H1 (cell line): Measurements from ENCODE around the gene KRTAP21-3. TPM values are rescaled to one million over a fixed set of nuclear protein-coding genes. Genes with fewer than 3 reads are reported as not detected.

Source experiments
- CTCF ChIA-PET: fragments of 300-600 bp; sonication (Branson Sonifier 250); formaldehyde crosslinking; loops from one replicate; lab custom pipeline; 2021; ENCODE audit not compliant: partially characterized antibody; lab: Charles Lee
- POLR2A ChIA-PET: fragments of 300-600 bp; sonication (Branson Sonifier 250); formaldehyde crosslinking; loops from one replicate; lab custom pipeline; 2021; ENCODE audit warnings: inconsistent platforms; ENCODE audit not compliant: partially characterized antibody; lab: Charles Lee
- DNase-seq, 2 experiments: peaks; one replicate each; pipeline versions ENCODE4 v3.0.0 to v3.0.0-alpha.2; 2010 to 2022; ENCODE audit warnings: low spot score in 2 of 2, low read depth in 1 of 2, mixed read lengths in 1 of 2
- FAIRE-seq: peaks from 2 replicates; lab custom pipeline; 2011; peaks lifted over from hg19 to GRCh38; lab: Jason Lieb, UNC
- H2AFZ ChIP-seq: 2 replicates; pipeline ENCODE4 v1.8.1; 2012; ENCODE audit warnings: low read length, inconsistent platforms
- H2AK5ac ChIP-seq: 2 replicates; pipeline ENCODE4 v1.6.1; 2013; ENCODE audit warnings: low read depth, low read length
- H2BK120ac ChIP-seq: replicated peaks from 2 replicates; pipeline ENCODE3; 2013; ENCODE audit warnings: low read depth, low read length, inconsistent platforms
- H2BK12ac ChIP-seq: 2 replicates; pipeline ENCODE4 v1.6.1; 2013; ENCODE audit warnings: low read depth, low read length
- H2BK15ac ChIP-seq: 2 replicates; pipeline ENCODE4 v1.6.1; 2013; ENCODE audit warnings: low read length
- H2BK20ac ChIP-seq: 2 replicates; pipeline ENCODE4 v1.6.1; 2013; ENCODE audit warnings: low read length
- H2BK5ac ChIP-seq: 2 replicates; pipeline ENCODE4 v1.6.1; 2013; ENCODE audit warnings: low read depth, low read length
- H3K14ac ChIP-seq: 2 replicates; pipeline ENCODE4 v1.6.1; 2013; ENCODE audit warnings: inconsistent platforms; ENCODE audit not compliant: insufficient read length
- H3K18ac ChIP-seq: 2 replicates; pipeline ENCODE4 v1.6.1; 2013; ENCODE audit warnings: low read length; ENCODE audit errors: extremely low read depth
- H3K23ac ChIP-seq: 2 replicates; pipeline ENCODE4 v1.6.1; 2013; ENCODE audit warnings: inconsistent platforms; ENCODE audit not compliant: insufficient read length
- H3K23me2 ChIP-seq: 2 replicates; pipeline ENCODE4 v1.6.1; 2013; ENCODE audit warnings: low read depth, low read length
- H3K27ac ChIP-seq: 2 replicates; pipeline ENCODE4 v1.6.1; 2011; ENCODE audit warnings: low read depth, low read length, inconsistent platforms
- H3K27me3 ChIP-seq, 4 experiments: replicated peaks in 1 of 4; 1 replicate in 1 of 4; 2 replicates in 3 of 4; pipeline versions ENCODE4 v1.6.1 to v1.8.1; 2011 to 2013; ENCODE audit warnings: low read length in 3 of 4, mild to moderate bottlenecking in 3 of 4, inconsistent platforms in 2 of 4, mixed read lengths in 2 of 4, moderate library complexity in 1 of 4; ENCODE audit not compliant: control insufficient read depth in 3 of 4, insufficient read depth in 3 of 4; ENCODE audit errors: extremely low read depth in 1 of 4
- H3K36me3 ChIP-seq, 4 experiments: 2 replicates each; pipeline versions ENCODE4 v1.6.1 to v1.8.1; 2011 to 2013; ENCODE audit warnings: mild to moderate bottlenecking in 4 of 4, low read length in 3 of 4, moderate library complexity in 2 of 4, control low read depth in 1 of 4, inconsistent platforms in 1 of 4; ENCODE audit not compliant: insufficient read depth in 4 of 4, control insufficient read depth in 2 of 4
- H3K4ac ChIP-seq: replicated peaks from 2 replicates; pipeline ENCODE3; 2013; ENCODE audit warnings: low read length, low read depth, mixed read lengths, inconsistent platforms; ENCODE audit not compliant: insufficient read length
- H3K4me1 ChIP-seq, 4 experiments: replicated peaks in 1 of 4; 1 replicate in 1 of 4; 2 replicates in 3 of 4; pipeline versions ENCODE4 v1.6.1 to v1.8.1; 2011 to 2013; ENCODE audit warnings: low read length in 3 of 4, inconsistent platforms in 2 of 4, mixed read lengths in 1 of 4; ENCODE audit not compliant: insufficient read depth in 4 of 4, control insufficient read depth in 3 of 4
- H3K4me2 ChIP-seq, 2 experiments: 2 replicates each; pipeline versions ENCODE4 v1.6.1 to v1.8.1; 2011 to 2013; ENCODE audit warnings: low read depth in 2 of 2, low read length in 2 of 2, control low read depth in 1 of 2, inconsistent platforms in 1 of 2, mild to moderate bottlenecking in 1 of 2; ENCODE audit not compliant: insufficient read depth in 1 of 2
- H3K4me3 ChIP-seq, 4 experiments: fragments of 200-600, 300-600 bp in 1 of 4; sonication (generic), shearing (Covaris generic), sonication (Bioruptor Twin) in 1 of 4; 2 replicates each; pipeline versions ENCODE4 v1.5.1 to v1.8.1; 2011 to 2016; ENCODE audit warnings: low read length in 4 of 4, low read depth in 3 of 4, control low read depth in 2 of 4, inconsistent platforms in 2 of 4, mild to moderate bottlenecking in 2 of 4, mixed read lengths in 1 of 4, moderate library complexity in 1 of 4; ENCODE audit not compliant: insufficient read depth in 2 of 4; ENCODE audit errors: extremely low read depth in 1 of 4
- H3K56ac ChIP-seq: replicated peaks from 2 replicates; pipeline ENCODE3; 2013; ENCODE audit warnings: low read depth, mild to moderate bottlenecking, mixed read lengths, low read length, inconsistent platforms; ENCODE audit not compliant: insufficient read length
- H3K79me1 ChIP-seq: 2 replicates; pipeline ENCODE4 v1.6.1; 2013; ENCODE audit warnings: low read depth, low read length, control low read depth
- H3K79me2 ChIP-seq, 2 experiments: 2 replicates each; pipeline versions ENCODE4 v1.6.1 to v1.8.1; 2012 to 2013; ENCODE audit warnings: low read length in 2 of 2, mild to moderate bottlenecking in 2 of 2, inconsistent platforms in 1 of 2; ENCODE audit not compliant: insufficient read depth in 2 of 2, control insufficient read depth in 1 of 2
- H3K9ac ChIP-seq, 4 experiments: replicated peaks in 1 of 4; 1 replicate in 1 of 4; 2 replicates in 3 of 4; pipeline versions ENCODE4 v1.6.1 to v1.8.1; 2011 to 2013; ENCODE audit warnings: low read depth in 3 of 4, low read length in 3 of 4, control low read depth in 2 of 4, mild to moderate bottlenecking in 2 of 4, moderate library complexity in 2 of 4, inconsistent platforms in 1 of 4; ENCODE audit errors: extremely low read depth in 1 of 4
- H3K9me3 ChIP-seq, 2 experiments: 2 replicates each; pipeline versions ENCODE4 v1.6.1 to v1.8.1; 2012 to 2013; ENCODE audit warnings: mild to moderate bottlenecking in 2 of 2, moderate library complexity in 2 of 2, control low read depth in 1 of 2, inconsistent platforms in 1 of 2, low read depth in 1 of 2, low read length in 1 of 2, mixed read lengths in 1 of 2; ENCODE audit not compliant: insufficient read depth in 2 of 2
- H4K20me1 ChIP-seq, 2 experiments: replicated peaks in 1 of 2; 2 replicates each; pipeline versions ENCODE3 to v1.8.1; 2011 to 2013; ENCODE audit warnings: inconsistent platforms in 2 of 2, low read length in 2 of 2, mild to moderate bottlenecking in 1 of 2; ENCODE audit not compliant: insufficient read depth in 2 of 2, control insufficient read depth in 1 of 2
- H4K5ac ChIP-seq: 2 replicates; pipeline ENCODE4 v1.6.1; 2013; ENCODE audit warnings: low read length, low read depth, mixed read lengths, inconsistent platforms; ENCODE audit not compliant: insufficient read length
- H4K8ac ChIP-seq: 2 replicates; pipeline ENCODE4 v1.8.0; 2013; ENCODE audit warnings: mild to moderate bottlenecking, moderate library complexity, low read length, inconsistent platforms; ENCODE audit not compliant: insufficient read depth; ENCODE audit errors: extremely low read depth
- H4K91ac ChIP-seq: replicated peaks from 2 replicates; pipeline ENCODE3; 2013; ENCODE audit warnings: low read length, mixed read lengths, inconsistent platforms; ENCODE audit not compliant: insufficient read length
- WGBS, 2 experiments: shearing (Covaris generic) in 1 of 2; methylation state at CpG; one replicate each; pipeline versions ENCODE4 v1.1.6 to v1.1.7; 2013 to 2015; ENCODE audit warnings: low lambda C conversion rate in 2 of 2, mixed read lengths in 2 of 2, inconsistent platforms in 1 of 2, low coverage in 1 of 2, missing lambda C conversion rate in 1 of 2; ENCODE audit not compliant: insufficient replicate concordance in 2 of 2, insufficient coverage in 1 of 2, insufficient read length in 1 of 2; ENCODE audit errors: extremely low coverage in 1 of 2, missing lambda C conversion rate in 1 of 2; 5-methylcytosine and 5-hydroxymethylcytosine counted together
- polyA plus RNA-seq, 7 experiments: library from polyadenylated mRNA; depleted of rRNA in 3 of 7; stranded (reverse) in 5 of 7; unstranded in 2 of 7; fragments of >200 nt in 5 of 7; fragments of 200-250 nt in 2 of 7; gene quantifications; 1 replicate in 5 of 7; 2 replicates in 1 of 7; 4 replicates in 1 of 7; pipeline versions ENCODE4 v1.2.1 to v1.2.3, GENCODE V29; 2011 to 2013; ENCODE audit warnings: missing spikeins in 2 of 7, mixed read lengths in 2 of 7
- total RNA-seq: library from RNA; stranded (reverse); fragmentation: NEBNext Ultra II Directional; extraction: Animal tissue kit (Norgen Biotek cat#: 25700); gene quantifications from 2 replicates; pipeline ENCODE4 v1.2.1, GENCODE V29; 2021
- TF ChIP-seq, protein P1 (sequence below): IDR thresholded peaks from 2 replicates; pipeline ENCODE4 v1.6.1; 2012; ENCODE audit warnings: inconsistent platforms
- TF ChIP-seq, protein P2 (sequence below): IDR thresholded peaks from 2 replicates; pipeline ENCODE4 v1.6.1; 2011; ENCODE audit warnings: low read depth, mild to moderate bottlenecking, low read length; ENCODE audit not compliant: insufficient read depth

Gene KRTAP21-3
- total and polyA plus RNA-seq, 2 of the 8 experiments (the other 6 are each of a cell fraction or from before 2014, with no cell fraction given), result not detected

DNA sequence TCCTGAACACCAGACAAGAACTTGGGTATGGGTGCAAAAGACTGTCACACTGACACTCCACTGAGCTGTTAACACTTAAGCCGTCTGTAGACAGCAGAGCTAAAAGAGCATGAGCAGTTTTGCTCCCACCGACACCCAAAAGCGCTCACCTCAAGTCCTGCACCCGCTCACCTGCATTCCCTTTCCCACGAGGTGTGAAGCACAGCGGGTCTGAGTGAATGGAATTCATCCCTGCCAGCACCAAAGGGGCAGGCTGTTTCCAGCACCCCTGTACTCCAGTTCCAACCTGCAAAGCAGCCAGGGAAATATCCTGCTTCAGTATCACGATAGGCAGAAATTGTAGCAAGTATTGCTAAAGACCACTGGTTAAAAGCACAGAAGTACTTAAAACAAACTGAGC is 28.8 kb downstream of the KRTAP21-3 start:
- DNase-seq, result no peak

More for the DNA sequence above, 28.8 kb downstream of the KRTAP21-3 start:
- Histone ChIP-seq H3K14ac (no peak overlapping the region), H3K18ac (no peak overlapping the region), H3K4me2 (no peak overlapping the region), H3K27me3 (no peaks in the 10 kb centered on the region), H3K27ac (no peak overlapping the region), H3K9me3 (no peaks in the 10 kb centered on the region), H3K56ac (no peak overlapping the region), H3K4me1 (peaks cover 0 to 3% (median 2%) of the 10 kb centered on the region in 4 experiments; a peak in 2 of 7 replicates), H2BK120ac (no peak overlapping the region), H4K91ac (no peak overlapping the region), H2BK20ac (no peak overlapping the region), H4K20me1 (no peaks in the 10 kb centered on the region), H2BK15ac (no peak overlapping the region), H3K4ac (no peak overlapping the region), H3K9ac (no peak overlapping the region), H3K4me3 (no peak overlapping the region), H2AK5ac (no peak overlapping the region), H4K8ac (no peak overlapping the region), H3K79me2 (no peaks in the 10 kb centered on the region), H2AFZ (peak overlapping the region; percentile 17; the same call in 1 of the 2 replicates), H3K23me2 (no peaks in the 10 kb centered on the region), H3K23ac (no peak overlapping the region), H3K79me1 (no peaks in the 10 kb centered on the region), H3K36me3 (no peaks in the 10 kb centered on the region), H2BK5ac (no peak overlapping the region), H4K5ac (no peak overlapping the region), H2BK12ac (no peak overlapping the region)
- 74% methylated on average over 7 of the region's 7 CpGs; no CpG with 5 or more reads in 1 of the 2 experiments for WGBS, 2 experiments
- FAIRE-seq, result no peak
- ChIA-PET CTCF (no interaction called here), POLR2A (no interaction called here)
- TF ChIP-seq, protein P1, sequence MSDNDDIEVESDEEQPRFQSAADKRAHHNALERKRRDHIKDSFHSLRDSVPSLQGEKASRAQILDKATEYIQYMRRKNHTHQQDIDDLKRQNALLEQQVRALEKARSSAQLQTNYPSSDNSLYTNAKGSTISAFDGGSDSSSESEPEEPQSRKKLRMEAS, result peak; percentile 36; the same call in 1 of the 2 replicates
- TF ChIP-seq, protein P2, sequence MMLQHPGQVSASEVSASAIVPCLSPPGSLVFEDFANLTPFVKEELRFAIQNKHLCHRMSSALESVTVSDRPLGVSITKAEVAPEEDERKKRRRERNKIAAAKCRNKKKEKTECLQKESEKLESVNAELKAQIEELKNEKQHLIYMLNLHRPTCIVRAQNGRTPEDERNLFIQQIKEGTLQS, result no peak
